Trophoblast cell (in vitro differentiated cells and primary cell): ENCODE results near the gene DNAH17.

Experiments used
- DNase-seq, 2 donors: peaks; one replicate each; pipeline ENCODE4 v3.0.0-alpha.2; 2016
- H2AFZ ChIP-seq: 2 replicates; pipeline ENCODE4 v1.6.1; 2013; ENCODE audit warnings: low read length, moderate library complexity, mild to moderate bottlenecking; ENCODE audit not compliant: insufficient read depth, poor library complexity
- H2AK5ac ChIP-seq: 2 replicates; pipeline ENCODE4 v1.6.1; 2013; ENCODE audit warnings: mild to moderate bottlenecking, low read length
- H2BK120ac ChIP-seq: 2 replicates; pipeline ENCODE4 v1.6.1; 2013; ENCODE audit warnings: low read length, mild to moderate bottlenecking, moderate library complexity; ENCODE audit not compliant: insufficient read depth, poor library complexity
- H2BK12ac ChIP-seq: 2 replicates; pipeline ENCODE4 v1.6.1; 2013; ENCODE audit warnings: mild to moderate bottlenecking, low read length, moderate library complexity
- H2BK5ac ChIP-seq: 2 replicates; pipeline ENCODE4 v1.6.1; 2013; ENCODE audit warnings: low read length, low read depth, moderate library complexity, mild to moderate bottlenecking; ENCODE audit not compliant: poor library complexity
- H3K14ac ChIP-seq: 2 replicates; pipeline ENCODE4 v1.6.1; 2013; ENCODE audit warnings: mild to moderate bottlenecking, low read length
- H3K18ac ChIP-seq: 2 replicates; pipeline ENCODE4 v1.6.1; 2013; ENCODE audit warnings: mild to moderate bottlenecking, low read length
- H3K23ac ChIP-seq: 2 replicates; pipeline ENCODE4 v1.6.1; 2013; ENCODE audit warnings: low read length
- H3K27ac ChIP-seq: 2 replicates; pipeline ENCODE4 v1.5.1; 2013; ENCODE audit warnings: low read depth, mild to moderate bottlenecking, inconsistent platforms, low read length, moderate library complexity
- H3K27me3 ChIP-seq: 2 replicates; pipeline ENCODE4 v1.6.1; 2013; ENCODE audit warnings: inconsistent platforms, mild to moderate bottlenecking, low read length, moderate library complexity; ENCODE audit not compliant: insufficient read depth
- H3K36me3 ChIP-seq, 2 experiments: 1 replicate in 1 of 2; 2 replicates in 1 of 2; pipeline ENCODE4 v1.6.1; 2013; ENCODE audit warnings: low read length in 2 of 2, mild to moderate bottlenecking in 2 of 2, moderate library complexity in 1 of 2; ENCODE audit not compliant: insufficient read depth in 2 of 2, control insufficient read depth in 1 of 2
- H3K4ac ChIP-seq: 2 replicates; pipeline ENCODE4 v1.6.1; 2013; ENCODE audit warnings: low read depth, mild to moderate bottlenecking, low read length, moderate library complexity
- H3K4me1 ChIP-seq, 2 experiments: 1 replicate in 1 of 2; 2 replicates in 1 of 2; pipeline ENCODE4 v1.6.1; 2013; ENCODE audit warnings: low read length in 2 of 2, mild to moderate bottlenecking in 2 of 2, moderate library complexity in 1 of 2; ENCODE audit not compliant: insufficient read depth in 2 of 2, control insufficient read depth in 1 of 2
- H3K4me2 ChIP-seq: 2 replicates; pipeline ENCODE4 v1.6.1; 2013; ENCODE audit warnings: inconsistent platforms, mild to moderate bottlenecking, low read length, moderate library complexity
- H3K4me3 ChIP-seq: 2 replicates; pipeline ENCODE4 v1.5.1; 2013; ENCODE audit warnings: mild to moderate bottlenecking, low read depth, low read length, inconsistent platforms
- H3K79me1 ChIP-seq: one replicate; pipeline ENCODE4 v1.6.1; 2013; ENCODE audit warnings: low read length
- H3K79me2 ChIP-seq: 2 replicates; pipeline ENCODE4 v1.6.1; 2013; ENCODE audit warnings: low read length, mild to moderate bottlenecking; ENCODE audit not compliant: control insufficient read depth, insufficient read depth, poor library complexity
- H3K9ac ChIP-seq: 2 replicates; pipeline ENCODE4 v1.6.1; 2013; ENCODE audit warnings: mild to moderate bottlenecking, low read length
- H3K9me3 ChIP-seq: 2 replicates; pipeline ENCODE4 v1.6.1; 2013; ENCODE audit warnings: low read depth, mild to moderate bottlenecking, control low read depth, inconsistent platforms, low read length; ENCODE audit not compliant: insufficient read depth
- H4K12ac ChIP-seq: 2 replicates; pipeline ENCODE4 v1.6.1; 2013; ENCODE audit warnings: low read depth, mild to moderate bottlenecking, low read length, moderate library complexity
- H4K8ac ChIP-seq: 2 replicates; pipeline ENCODE4 v1.6.1; 2013; ENCODE audit warnings: low read depth, mild to moderate bottlenecking, low read length, moderate library complexity
- H4K91ac ChIP-seq: one replicate; pipeline ENCODE4 v1.6.1; 2013; ENCODE audit warnings: low read depth, mild to moderate bottlenecking, low read length, moderate library complexity
- WGBS: extraction: QIAGEN DNeasy Blood & Tissue Kit; methylation state at CpG from one replicate; pipeline ENCODE4 v1.1.7; 2013; ENCODE audit warnings: missing lambda C conversion rate; ENCODE audit not compliant: insufficient read length, insufficient coverage; ENCODE audit errors: extremely low coverage; 5-methylcytosine and 5-hydroxymethylcytosine counted together

The DNAH17 gene

GRCh38 chr17:78427140-78427539 lies 150.1 kb downstream of the DNAH17 start:
- Histone ChIP-seq H3K79me2 (no peaks in the 10 kb centered on the region), H2AFZ (no peak overlapping the region), H3K27ac (no peak overlapping the region), H3K4ac (no peak overlapping the region), H3K36me3 (peaks cover 53 to 61% of the 10 kb centered on the region in 2 experiments), H2BK12ac (no peak overlapping the region), H2BK120ac (no peak overlapping the region), H4K91ac (no peak overlapping the region), H3K27me3 (no peaks in the 10 kb centered on the region), H3K4me1 (peaks cover 9 to 12% of the 10 kb centered on the region in 2 experiments), H4K8ac (no peak overlapping the region), H3K4me3 (no peak overlapping the region), H3K18ac (no peak overlapping the region), H3K79me1 (peaks cover 2% of the 10 kb centered on the region), H4K12ac (no peak overlapping the region), H3K23ac (no peak overlapping the region), H3K4me2 (no peak overlapping the region), H2BK5ac (no peak overlapping the region), H3K9me3 (peaks cover 2% of the 10 kb centered on the region), H2AK5ac (no peak overlapping the region), H3K14ac (no peak overlapping the region), H3K9ac (no peak overlapping the region)
- WGBS = no CpG with 5 or more reads among the region's 11 CpGs
- no peak for DNase-seq

- H2BK5ac ChIP-seq = no peak overlapping the region
- H3K4me2 ChIP-seq = no peak overlapping the region
- H3K79me1 ChIP-seq = peaks cover 5% of the 10 kb centered on the region
- no peak overlapping the region for H3K4me3 ChIP-seq
- no peaks in the 10 kb centered on the region for H3K27me3 ChIP-seq
- H2AFZ ChIP-seq = no peak overlapping the region
- H3K4me1 ChIP-seq = peaks cover 12 to 16% of the 10 kb centered on the region in 2 experiments
- H3K18ac ChIP-seq = no peak overlapping the region
- no peak overlapping the region for H3K9ac ChIP-seq
- no peak overlapping the region for H2AK5ac ChIP-seq
- H3K27ac ChIP-seq = no peak overlapping the region
- WGBS = no CpG with 5 or more reads among the region's 22 CpGs
- no peak overlapping the region for H3K14ac ChIP-seq
- H4K91ac ChIP-seq = no peak overlapping the region
- no peak overlapping the region for H3K4ac ChIP-seq
- H3K79me2 ChIP-seq = no peaks in the 10 kb centered on the region
- H4K8ac ChIP-seq = no peak overlapping the region
- no peak overlapping the region for H2BK12ac ChIP-seq
- no peak overlapping the region for H4K12ac ChIP-seq
- no peak overlapping the region for H2BK120ac ChIP-seq
- H3K36me3 ChIP-seq = peaks cover 53 to 63% of the 10 kb centered on the region in 2 experiments
- DNase-seq = no peak
- peaks cover 2% of the 10 kb centered on the region for H3K9me3 ChIP-seq
- H3K23ac ChIP-seq = no peak overlapping the region
Observed at GRCh38 chr17:78426293-78426879, 150.8 kb downstream of the DNAH17 start.

- no peak overlapping the region for H2BK120ac ChIP-seq
- no peak overlapping the region for H4K91ac ChIP-seq
- peaks cover 13 to 19% of the 10 kb centered on the region in 2 experiments for H3K4me1 ChIP-seq
- peaks cover 5% of the 10 kb centered on the region for H3K79me1 ChIP-seq
- no peak overlapping the region for H3K4ac ChIP-seq
- no peak overlapping the region for H3K4me3 ChIP-seq
- H2AFZ ChIP-seq = no peak overlapping the region
- H3K9ac ChIP-seq = no peak overlapping the region
- peaks cover 54 to 63% of the 10 kb centered on the region in 2 experiments for H3K36me3 ChIP-seq
- no peak overlapping the region for H2AK5ac ChIP-seq
- no peak for DNase-seq
- no peak overlapping the region for H3K14ac ChIP-seq
- no peak overlapping the region for H3K4me2 ChIP-seq
- H3K27me3 ChIP-seq = no peaks in the 10 kb centered on the region
- no CpG with 5 or more reads among the region's 17 CpGs for WGBS
- H2BK5ac ChIP-seq = no peak overlapping the region
- no peak overlapping the region for H3K18ac ChIP-seq
- no peak overlapping the region for H3K27ac ChIP-seq
- H4K8ac ChIP-seq = no peak overlapping the region
- peaks cover 2% of the 10 kb centered on the region for H3K9me3 ChIP-seq
- H2BK12ac ChIP-seq = no peak overlapping the region
- no peaks in the 10 kb centered on the region for H3K79me2 ChIP-seq
- H4K12ac ChIP-seq = no peak overlapping the region
- no peak overlapping the region for H3K23ac ChIP-seq
Observed at GRCh38 chr17:78425429-78425828, 151.8 kb downstream of the DNAH17 start.

DNA sequence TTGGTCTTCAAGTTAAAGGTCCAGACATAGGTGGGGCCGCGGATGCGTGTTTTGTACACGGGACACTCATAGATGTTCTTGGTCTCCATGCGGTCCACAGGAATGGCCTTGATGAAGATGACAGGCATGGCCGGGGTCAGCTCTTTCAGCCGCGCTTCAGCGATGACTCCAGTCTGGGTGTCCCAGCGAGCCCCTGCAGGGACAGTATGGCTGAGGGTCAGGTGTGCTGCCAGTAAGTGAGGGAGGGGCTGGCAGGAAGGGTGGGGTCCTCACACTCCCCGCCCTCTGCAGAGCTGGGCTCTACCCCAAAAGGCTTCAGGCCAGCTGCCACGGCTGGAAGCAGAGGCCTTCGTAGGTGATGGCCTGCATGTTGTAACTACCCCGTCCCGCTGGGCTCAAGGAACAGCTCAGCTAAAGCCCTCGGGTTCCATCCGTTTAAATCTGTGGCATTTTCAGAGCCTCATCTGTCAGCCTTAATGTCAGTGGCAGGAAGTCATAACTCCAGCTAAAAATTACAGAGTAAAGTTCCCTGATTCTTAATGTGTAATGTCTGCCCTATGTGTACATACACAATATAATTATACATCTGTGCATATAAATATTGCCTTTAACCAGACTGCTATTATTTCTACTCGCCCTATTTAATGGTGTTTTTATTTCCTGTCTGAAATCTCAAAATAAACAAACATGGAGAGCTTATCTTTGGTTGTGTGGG lies 153.1 kb downstream of the DNAH17 start:
- Histone ChIP-seq H3K27ac (no peak overlapping the region), H2BK12ac (no peak overlapping the region), H3K4me1 (peaks cover 20 to 24% of the 10 kb centered on the region in 2 experiments), H3K79me1 (peaks cover 9% of the 10 kb centered on the region), H3K4me3 (no peak overlapping the region), H3K27me3 (no peaks in the 10 kb centered on the region), H3K14ac (no peak overlapping the region), H2BK120ac (no peak overlapping the region), H3K4me2 (no peak overlapping the region), H4K91ac (no peak overlapping the region), H3K23ac (no peak overlapping the region), H3K9me3 (peaks cover 2% of the 10 kb centered on the region), H3K79me2 (peaks cover 2% of the 10 kb centered on the region), H3K18ac (peak overlapping the region; percentile 15), H3K4ac (no peak overlapping the region), H2AFZ (no peak overlapping the region), H2BK5ac (no peak overlapping the region), H2AK5ac (no peak overlapping the region), H4K8ac (no peak overlapping the region), H3K36me3 (peaks cover 57 to 66% of the 10 kb centered on the region in 2 experiments), H3K9ac (no peak overlapping the region), H4K12ac (no peak overlapping the region)
- WGBS = no CpG with 5 or more reads among the region's 18 CpGs
- no peak for DNase-seq
